H9 (cell line): ENCODE measurements around the gene XK. TPM values are rescaled to one million over a fixed set of nuclear protein-coding genes. Genes with fewer than 3 reads are reported as not detected.

Source experiments
- DNase-seq: peaks from one replicate; pipeline ENCODE4 v3.0.0-alpha.2; 2017
- H2AFZ ChIP-seq: one replicate; pipeline ENCODE4 v1.6.1; 2013; ENCODE audit warnings: mild to moderate bottlenecking, low read length, control low read depth, moderate library complexity
- H2AK5ac ChIP-seq: 2 replicates; pipeline ENCODE4 v1.6.1; 2013; ENCODE audit warnings: low read length, control low read depth, mixed read lengths; ENCODE audit not compliant: insufficient read length
- H2BK120ac ChIP-seq: one replicate; pipeline ENCODE4 v1.6.1; 2013; ENCODE audit warnings: low read depth, mild to moderate bottlenecking, low read length, control low read depth, inconsistent platforms; ENCODE audit not compliant: poor library complexity, severe bottlenecking
- H2BK12ac ChIP-seq: 2 replicates; pipeline ENCODE4 v1.6.1; 2013; ENCODE audit warnings: low read length, control low read depth, mixed read lengths, low read depth; ENCODE audit not compliant: insufficient read length
- H2BK15ac ChIP-seq: 2 replicates; pipeline ENCODE4 v1.6.1; 2013; ENCODE audit warnings: low read depth, low read length, control low read depth
- H2BK20ac ChIP-seq: one replicate; pipeline ENCODE4 v1.6.1; 2013; ENCODE audit warnings: low read depth, mild to moderate bottlenecking, low read length, control low read depth, inconsistent platforms; ENCODE audit not compliant: poor library complexity, severe bottlenecking
- H2BK5ac ChIP-seq: 2 replicates; pipeline ENCODE4 v1.6.1; 2013; ENCODE audit warnings: low read length, control low read depth, mixed read lengths; ENCODE audit not compliant: insufficient read length
- H3K14ac ChIP-seq: 2 replicates; pipeline ENCODE4 v1.6.1; 2013; ENCODE audit warnings: low read length, control low read depth; ENCODE audit not compliant: insufficient read depth
- H3K18ac ChIP-seq: 2 replicates; pipeline ENCODE4 v1.6.1; 2013; ENCODE audit warnings: low read depth, mild to moderate bottlenecking, mixed read lengths, low read length, control low read depth; ENCODE audit not compliant: insufficient read length
- H3K23ac ChIP-seq: 2 replicates; pipeline ENCODE4 v1.6.1; 2013; ENCODE audit warnings: low read length, control low read depth, mixed read lengths, low read depth; ENCODE audit not compliant: insufficient read length
- H3K23me2 ChIP-seq: 2 replicates; pipeline ENCODE4 v1.6.1; 2013; ENCODE audit warnings: low read depth, mild to moderate bottlenecking, mixed read lengths, low read length, control low read depth; ENCODE audit not compliant: insufficient read length, poor library complexity, severe bottlenecking
- H3K27ac ChIP-seq: 2 replicates; pipeline ENCODE4 v1.5.1; 2013; ENCODE audit warnings: low read length, control low read depth, mixed read lengths, low read depth; ENCODE audit not compliant: insufficient read length
- H3K27me3 ChIP-seq: 2 replicates; pipeline ENCODE4 v1.6.1; 2013; ENCODE audit warnings: low read length, control low read depth, inconsistent platforms; ENCODE audit not compliant: insufficient read depth
- H3K4ac ChIP-seq: 2 replicates; pipeline ENCODE4 v1.6.1; 2013; ENCODE audit warnings: low read depth, mild to moderate bottlenecking, control low read depth, inconsistent platforms, low read length, moderate library complexity
- H3K4me1 ChIP-seq: 2 replicates; pipeline ENCODE4 v1.6.1; 2013; ENCODE audit warnings: low read length, control low read depth, inconsistent platforms; ENCODE audit not compliant: insufficient read depth
- H3K4me2 ChIP-seq: 2 replicates; pipeline ENCODE4 v1.6.1; 2013; ENCODE audit warnings: low read length, control low read depth, mixed read lengths; ENCODE audit not compliant: insufficient read length, insufficient read depth
- H3K56ac ChIP-seq: 2 replicates; pipeline ENCODE4 v1.6.1; 2013; ENCODE audit warnings: low read depth, mild to moderate bottlenecking, mixed read lengths, low read length, control low read depth; ENCODE audit not compliant: insufficient read length
- H3K79me1 ChIP-seq: 2 replicates; pipeline ENCODE4 v1.6.1; 2013; ENCODE audit warnings: low read depth, mild to moderate bottlenecking, moderate library complexity, low read length, control low read depth, inconsistent platforms; ENCODE audit not compliant: insufficient read depth, poor library complexity, severe bottlenecking
- H3K79me2 ChIP-seq: 2 replicates; pipeline ENCODE4 v1.6.1; 2013; ENCODE audit warnings: low read length, control low read depth, inconsistent platforms; ENCODE audit not compliant: insufficient read depth
- H3K9ac ChIP-seq: 2 replicates; pipeline ENCODE4 v1.6.1; 2013; ENCODE audit warnings: low read length, control low read depth, mixed read lengths; ENCODE audit not compliant: insufficient read length; ENCODE audit errors: extremely low read depth
- H3K9me3 ChIP-seq: one replicate; pipeline ENCODE4 v1.6.1; 2013; ENCODE audit warnings: low read depth, low read length, inconsistent platforms; ENCODE audit not compliant: control insufficient read depth
- H3T11ph ChIP-seq: one replicate; pipeline ENCODE4 v1.6.1; 2013; ENCODE audit warnings: mild to moderate bottlenecking, low read length, control low read depth, inconsistent platforms
- H4K20me1 ChIP-seq: one replicate; pipeline ENCODE4 v1.6.1; 2013; ENCODE audit not compliant: control insufficient read depth, insufficient read length, insufficient read depth
- H4K5ac ChIP-seq: 2 replicates; pipeline ENCODE4 v1.6.1; 2013; ENCODE audit warnings: low read depth, mild to moderate bottlenecking, mixed read lengths, low read length, control low read depth; ENCODE audit not compliant: insufficient read length
- H4K8ac ChIP-seq: replicated peaks from 2 replicates; pipeline ENCODE4 v1.6.1; 2013; ENCODE audit warnings: low read length, control low read depth, mixed read lengths, low read depth; ENCODE audit not compliant: insufficient read length
- H4K91ac ChIP-seq: 2 replicates; pipeline ENCODE4 v1.6.1; 2013; ENCODE audit warnings: low read depth, mild to moderate bottlenecking, moderate library complexity, mixed read lengths, low read length, control low read depth; ENCODE audit not compliant: insufficient read length
- H3K27ac Mint-ChIP-seq, 3 experiments: 2 replicates in 2 of 3; 3 replicates in 1 of 3; pipeline ENCODE4 v1.8.0; 2020 to 2021; ENCODE audit warnings: mixed read lengths in 3 of 3, mild to moderate bottlenecking in 1 of 3, moderate library complexity in 1 of 3
- H3K27me3 Mint-ChIP-seq: 2 replicates; pipeline ENCODE4 v1.8.0; 2021; ENCODE audit warnings: low read depth, mild to moderate bottlenecking, moderate library complexity, mixed read lengths
- H3K36me3 Mint-ChIP-seq, 3 experiments: 2 replicates in 2 of 3; 3 replicates in 1 of 3; pipeline ENCODE4 v1.8.0; 2020 to 2021; ENCODE audit warnings: low read depth in 3 of 3, mixed read lengths in 3 of 3; ENCODE audit not compliant: insufficient read depth in 1 of 3
- H3K4me1 Mint-ChIP-seq, 2 experiments: 2 replicates each; pipeline ENCODE4 v1.8.0; 2020; ENCODE audit warnings: mixed read lengths in 2 of 2
- H3K4me3 Mint-ChIP-seq, 2 experiments: 2 replicates in 1 of 2; 3 replicates in 1 of 2; pipeline ENCODE4 v1.8.0; 2020 to 2021; ENCODE audit warnings: mild to moderate bottlenecking in 2 of 2, mixed read lengths in 2 of 2, moderate library complexity in 1 of 2
- H3K9me3 Mint-ChIP-seq, 2 experiments: 2 replicates in 1 of 2; 3 replicates in 1 of 2; pipeline ENCODE4 v1.8.0; 2020; ENCODE audit warnings: mild to moderate bottlenecking in 2 of 2, mixed read lengths in 2 of 2, moderate library complexity in 1 of 2
- CTCF ChIP-seq: fragments of 200-600 bp; sonication (generic); conservative IDR thresholded peaks from 3 replicates; pipeline ENCODE4 v1.8.0; 2021; ENCODE audit warnings: antibody characterized with exemption, mild to moderate bottlenecking
- WGBS: extraction: QIAGEN DNeasy Blood & Tissue Kit; methylation state at CpG from one replicate; pipeline ENCODE4 v1.1.7; 2013; ENCODE audit warnings: missing lambda C conversion rate, low lambda C conversion rate, mixed read lengths; ENCODE audit not compliant: insufficient read length; ENCODE audit errors: extremely low coverage; 5-methylcytosine and 5-hydroxymethylcytosine counted together
- total RNA-seq: library from RNA; stranded (reverse); gene quantifications from 2 replicates; pipeline ENCODE4 v1.2.1, GENCODE V29; 2021

The XK gene
- total RNA-seq, 1 experiment from 2014 or later: 0.85 TPM

- Histone ChIP-seq H2BK20ac (no peak overlapping the region), H4K5ac (no peak overlapping the region), H3K27me3 (peaks cover 6% of the 10 kb centered on the region; the same call in 1 of the 2 replicates), H3K23ac (no peak overlapping the region), H3K23me2 (no peaks in the 10 kb centered on the region), H4K8ac (no peak overlapping the region), H3K9ac (no peak overlapping the region), H3K9me3 (no peaks in the 10 kb centered on the region), H3K56ac (no peak overlapping the region), H3K79me1 (no peaks in the 10 kb centered on the region), H2AK5ac (no peak overlapping the region), H4K20me1 (no peaks in the 10 kb centered on the region), H2BK120ac (no peak overlapping the region), H3K4ac (no peak overlapping the region), H2BK5ac (no peak overlapping the region), H2BK15ac (no peak overlapping the region), H3K14ac (no peak overlapping the region), H2BK12ac (no peak overlapping the region), H3K18ac (no peak overlapping the region), H3K4me2 (peak overlapping the region; percentile 45), H3K4me1 (no peaks in the 10 kb centered on the region; the same call in 1 of the 2 replicates), H3K27ac (no peak overlapping the region), H4K91ac (no peak overlapping the region), H3T11ph (no peak overlapping the region), H3K79me2 (no peaks in the 10 kb centered on the region), H2AFZ (no peak overlapping the region)
- Mint-ChIP-seq H3K27ac (no peak overlapping the region), H3K27me3 (peaks cover 16% of the 10 kb centered on the region), H3K36me3 (peaks cover 0 to 2% (median 0%) of the 10 kb centered on the region in 3 experiments; a peak in 1 of 7 replicates), H3K4me3 (peak overlapping the region; percentile 57 to 71), H3K9me3 (peaks cover 38 to 43% of the 10 kb centered on the region in 2 experiments), H3K4me1 (peaks cover 9 to 13% of the 10 kb centered on the region in 2 experiments; a peak in 3 of 4 replicates)
- WGBS: no CpG with 5 or more reads among the region's 9 CpGs
- no peak for TF ChIP-seq CTCF
- no peak for DNase-seq
Measured at GRCh38 chrX:37686369-37686995, 891 bp downstream of the XK start.
